HepG2 (cell line): ENCODE measurements around the gene CAPN3.

Source experiments
- ELF1 ChIP-seq: sonication (generic); formaldehyde crosslinking; IDR thresholded peaks from 2 replicates; pipeline ENCODE4 v1.4.0; 2020; ENCODE audit warnings: missing genetic modification reagents
- PCBP1 ChIP-seq: fragments of 200-400 bp; formaldehyde crosslinking; IDR thresholded peaks from 2 replicates; pipeline ENCODE4 v1.6.1; 2017; ENCODE audit warnings: mild to moderate bottlenecking, low read depth, low read length, borderline replicate concordance
- REST ChIP-seq, 2 experiments: IDR thresholded peaks; 2 replicates each; pipeline ENCODE4 v1.6.1; 2011 to 2012; ENCODE audit warnings: low read length in 2 of 2, borderline replicate concordance in 1 of 2, low read depth in 1 of 2, mild to moderate bottlenecking in 1 of 2, moderate library complexity in 1 of 2
- ZNF282 ChIP-seq: fragments of 450-650 bp; IDR thresholded peaks from 2 replicates; pipeline ENCODE4 v1.6.1; 2018; ENCODE audit not compliant: partially characterized antibody
- ZNF589 ChIP-seq: sonication (generic); formaldehyde crosslinking; conservative IDR thresholded peaks from 2 replicates; pipeline ENCODE4 v1.8.0; 2022; ENCODE audit warnings: mild to moderate bottlenecking, moderate library complexity, missing genetic modification reagents

GRCh38 chr15:42364529-42364928, 5.2 kb downstream of the CAPN3 start:
- TF ChIP-seq ZNF589, result no peak
- no peak for TF ChIP-seq ZNF282
- no peak for TF ChIP-seq REST (IDR thresholded peaks at IDR 0.05; ENCODE audit: borderline replicate concordance in 1 of 2, low read depth in 1 of 2, low read length in 2 of 2)
- TF ChIP-seq PCBP1, result no peak
- TF ChIP-seq ELF1 (CRISPR knock-in tag), result no peak
